ENCODE data around the gene MARVELD2.
"Not testable (repeated sequence)": the region's sequence is repeated elsewhere in the genome, so short reads cannot be mapped to it uniquely, and the experiment has no call there.

Gene MARVELD2

GRCh38 chr5:69450116-69450515, 35.2 kb downstream of the MARVELD2 start:
- DNase-seq (ENCODE audit: low spot score) = no peak

DNA sequence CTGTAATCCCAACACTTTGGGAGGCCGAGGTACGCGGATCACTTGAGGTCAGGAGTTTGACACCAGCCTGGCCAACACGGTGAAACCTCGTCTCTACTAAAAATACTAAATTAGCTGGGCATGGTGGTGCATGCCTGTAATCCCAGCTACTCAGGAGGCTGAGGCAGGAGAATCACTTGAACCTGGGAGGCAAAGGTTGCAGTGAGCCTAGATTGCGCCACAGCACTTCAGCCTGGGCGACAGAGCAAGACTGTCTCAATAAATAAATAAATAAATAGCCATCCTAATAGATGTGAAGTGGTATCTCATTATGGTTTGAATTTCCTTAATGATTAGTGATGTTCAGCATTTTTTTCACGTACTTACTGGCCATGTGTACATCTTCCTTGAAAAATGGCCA, 35.6 kb downstream of the MARVELD2 start:
- DNase-seq (ENCODE audit: low spot score) = not testable (repeated sequence)

- no peak for DNase-seq (ENCODE audit: low spot score)
Observed at GRCh38 chr5:69451941-69452647, 37.2 kb downstream of the MARVELD2 start.

DNA sequence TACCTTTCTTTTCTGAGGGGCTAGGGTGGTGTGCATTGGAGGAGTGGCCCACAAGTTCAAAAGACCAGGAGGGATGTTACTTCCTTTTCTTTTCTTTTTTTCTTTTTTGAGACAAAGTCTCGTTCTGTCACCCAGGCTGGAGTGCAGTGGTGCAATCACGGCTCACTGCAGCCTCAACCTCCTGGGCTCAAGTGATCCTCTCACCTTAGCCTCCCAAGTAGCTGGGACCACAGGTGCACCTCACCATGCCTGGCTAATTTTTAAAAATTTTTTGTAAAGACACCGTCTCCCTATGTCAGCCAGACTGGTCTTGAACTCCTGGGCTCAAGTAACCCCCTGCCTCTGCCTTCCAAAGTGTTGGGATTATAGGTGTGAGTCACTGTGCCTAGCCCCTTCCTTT, 38.6 kb downstream of the MARVELD2 start:
- DNase-seq (ENCODE audit: low spot score) = not testable (repeated sequence)

- DNase-seq (ENCODE audit: low spot score) = no peak
Observed at GRCh38 chr5:69454460-69455249, 39.7 kb downstream of the MARVELD2 start.

- not testable (repeated sequence) for DNase-seq (ENCODE audit: low spot score)
Observed at GRCh38 chr5:69455428-69455988, 40.6 kb downstream of the MARVELD2 start.

GRCh38 chr5:69462170-69462569, 47.3 kb downstream of the MARVELD2 start:
- no peak for DNase-seq (ENCODE audit: low spot score)

DNA sequence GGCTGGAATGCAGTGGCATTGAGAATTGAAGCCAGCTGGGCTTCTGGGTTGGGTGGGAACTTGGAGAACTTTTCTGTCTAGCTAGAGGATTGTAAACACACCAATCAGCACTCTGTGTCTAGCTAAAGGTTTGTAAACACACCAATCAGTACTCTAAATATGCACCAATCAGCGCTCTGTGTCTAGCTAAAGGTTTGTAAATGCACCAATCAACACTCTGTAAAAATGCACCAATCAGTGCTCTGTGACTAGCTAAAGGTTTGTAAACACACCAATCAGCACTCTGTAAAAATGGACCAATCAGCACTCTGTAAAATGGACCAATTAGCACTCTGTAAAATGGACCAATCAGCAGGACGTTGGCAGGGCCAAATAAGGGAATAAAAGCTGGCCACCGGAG, 51.5 kb downstream of the MARVELD2 start:
- not testable (repeated sequence) for DNase-seq (ENCODE audit: low spot score)

DNA sequence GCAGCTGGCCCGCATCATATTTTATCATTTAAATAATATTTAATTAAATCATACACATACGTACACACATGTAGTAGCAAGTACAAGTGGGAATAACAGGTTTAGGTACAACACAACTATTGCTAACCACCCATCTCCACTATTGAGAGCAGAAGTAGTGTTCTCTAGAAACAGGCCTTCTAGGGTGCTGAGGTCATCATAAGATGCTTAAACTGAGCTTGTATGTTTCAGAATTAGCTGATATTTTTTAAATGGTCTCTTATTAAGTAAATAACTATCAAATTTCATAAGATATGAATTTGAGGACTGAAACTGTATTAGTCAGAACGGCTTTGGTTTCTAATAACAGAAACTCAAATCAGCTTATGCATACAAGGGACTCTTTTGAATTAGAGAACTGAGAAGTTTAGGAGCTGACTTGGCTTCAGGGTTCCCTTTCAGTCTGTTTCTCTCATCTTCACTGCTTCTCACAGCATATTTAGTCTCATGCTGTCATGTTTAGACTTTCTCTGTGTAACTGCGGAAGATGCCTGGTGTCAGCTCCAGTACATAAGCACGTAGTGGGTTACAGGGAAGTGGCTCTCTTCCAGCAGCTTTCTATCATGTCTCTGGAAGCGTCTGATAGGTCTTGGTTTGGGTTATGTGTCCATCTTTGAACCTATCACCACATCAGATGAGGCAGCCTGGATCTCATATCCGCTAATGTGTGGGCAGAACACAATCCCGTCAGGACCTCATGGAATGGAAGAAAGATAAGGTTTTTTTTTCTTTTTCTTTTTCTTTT, 52.7 kb downstream of the MARVELD2 start:
- no peak for DNase-seq (ENCODE audit: low spot score)

DNA sequence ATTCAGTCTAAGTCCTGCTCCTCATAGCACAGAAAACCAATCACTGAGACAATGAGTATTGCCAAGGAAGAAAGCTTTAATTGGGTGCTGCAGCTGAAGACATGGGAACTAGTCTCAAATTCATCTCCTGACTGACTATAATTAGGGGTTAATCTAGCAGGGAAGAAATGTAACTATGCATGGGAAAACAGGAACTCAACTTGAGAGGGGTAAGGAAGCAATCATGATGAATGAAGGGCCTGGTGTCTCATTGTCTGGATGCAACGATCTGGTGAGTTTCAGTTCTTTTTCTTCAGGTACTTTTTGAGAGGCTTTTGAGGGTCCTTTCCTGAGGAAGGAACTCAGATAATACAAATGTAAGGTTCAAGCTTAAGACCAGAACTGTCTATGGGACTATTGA, 53.7 kb downstream of the MARVELD2 start:
- no peak for DNase-seq (ENCODE audit: low spot score)

- DNase-seq (ENCODE audit: low spot score) = not testable (repeated sequence)
Observed at GRCh38 chr5:69471516-69471915, 56.6 kb downstream of the MARVELD2 start.

GRCh38 chr5:69472535-69473143, 57.7 kb downstream of the MARVELD2 start:
- DNase-seq (ENCODE audit: low spot score) = not testable (repeated sequence)

- no peak for DNase-seq (ENCODE audit: low spot score)
Observed at GRCh38 chr5:69477170-69477569, 62.3 kb downstream of the MARVELD2 start.

- not testable (repeated sequence) for DNase-seq (ENCODE audit: low spot score)
Observed at GRCh38 chr5:69478296-69478695, 63.4 kb downstream of the MARVELD2 start.

DNA sequence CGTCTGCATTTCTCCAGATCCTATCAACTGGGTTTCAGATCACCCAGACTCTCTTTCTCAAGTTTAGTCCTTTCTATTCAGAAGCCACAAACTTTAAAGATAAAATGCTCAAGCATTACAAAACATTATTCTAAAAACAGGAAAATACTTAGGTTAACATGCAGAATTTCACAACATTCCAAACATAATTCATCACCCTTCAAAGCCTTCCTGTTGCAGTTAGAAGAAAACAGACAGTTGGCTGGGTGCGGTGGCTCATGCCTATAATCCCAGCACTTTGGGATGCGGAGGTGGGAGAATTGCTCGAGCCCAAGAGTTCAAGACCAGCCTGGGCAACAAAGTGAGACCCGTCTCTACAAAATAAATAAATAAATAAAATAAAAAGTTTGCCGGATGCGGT, 70.0 kb downstream of the MARVELD2 start:
- DNase-seq (ENCODE audit: low spot score) = no peak

- no peak for DNase-seq (ENCODE audit: low spot score)
Observed at GRCh38 chr5:69485471-69485870, 70.6 kb downstream of the MARVELD2 start.

DNA sequence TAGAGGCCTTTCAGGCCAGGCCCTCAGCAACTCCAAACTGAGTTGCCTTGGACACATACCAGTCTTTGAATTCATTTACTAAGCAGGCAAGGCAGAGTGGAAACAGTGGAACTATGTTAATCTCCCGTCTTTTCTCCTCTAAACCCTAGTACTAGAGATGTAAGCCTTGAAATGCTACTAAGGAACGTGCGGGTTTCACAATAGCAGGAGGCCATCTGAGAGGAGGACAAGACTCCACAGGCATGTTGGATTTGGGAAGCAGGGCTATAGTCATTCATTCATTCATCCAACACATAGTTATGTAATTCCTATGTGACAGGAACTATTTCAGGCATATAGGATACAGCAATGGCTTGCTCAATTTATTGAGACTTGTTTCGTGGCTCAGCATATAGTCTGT, 74.3 kb downstream of the MARVELD2 start:
- no peak for DNase-seq (ENCODE audit: low spot score)

DNA sequence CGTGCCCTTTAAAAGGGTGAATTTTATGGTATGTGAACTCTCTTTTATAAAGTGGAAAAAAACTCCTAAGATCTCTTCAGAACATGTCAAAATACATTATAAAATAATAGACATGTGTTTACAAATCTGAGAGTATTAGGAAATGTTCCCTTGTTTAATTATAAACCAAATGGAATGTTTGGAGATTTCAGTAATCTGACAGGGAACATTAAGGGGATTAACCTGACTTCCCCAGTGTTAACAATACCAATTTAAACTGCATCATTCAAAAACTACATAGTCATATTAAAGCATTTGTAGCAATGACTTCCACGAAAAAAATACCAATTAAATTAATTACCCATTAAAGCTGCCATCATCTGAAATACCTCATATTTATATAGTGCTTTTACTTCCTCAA, 76.1 kb downstream of the MARVELD2 start:
- no peak for DNase-seq (ENCODE audit: low spot score)

- no peak for DNase-seq (ENCODE audit: low spot score)
Observed at GRCh38 chr5:69491838-69492390, 77.0 kb downstream of the MARVELD2 start.

- peak; percentile 78 for DNase-seq (ENCODE audit: low spot score)
Observed at GRCh38 chr5:69492391-69492922, 77.5 kb downstream of the MARVELD2 start, which contains the start of gene OCLN. Gene OCLN, plus strand, starts transcription at chr5:69492790. Its CDS starts 11,455 bp downstream, at chr5:69504245.

GRCh38 chr5:69492923-69493395, 78.0 kb downstream of the MARVELD2 start:
- peak; percentile 19 for DNase-seq (ENCODE audit: low spot score)
